Trophoblast cell (in vitro differentiated cells and primary cell): ENCODE results near the gene ZNF23.

Source experiments
- DNase-seq, 2 donors: peaks; one replicate each; pipeline ENCODE4 v3.0.0-alpha.2; 2016
- H2AFZ ChIP-seq: 2 replicates; pipeline ENCODE4 v1.6.1; 2013; ENCODE audit warnings: low read length, moderate library complexity, mild to moderate bottlenecking; ENCODE audit not compliant: insufficient read depth, poor library complexity
- H2AK5ac ChIP-seq: 2 replicates; pipeline ENCODE4 v1.6.1; 2013; ENCODE audit warnings: mild to moderate bottlenecking, low read length
- H2BK120ac ChIP-seq: 2 replicates; pipeline ENCODE4 v1.6.1; 2013; ENCODE audit warnings: low read length, mild to moderate bottlenecking, moderate library complexity; ENCODE audit not compliant: insufficient read depth, poor library complexity
- H2BK12ac ChIP-seq: 2 replicates; pipeline ENCODE4 v1.6.1; 2013; ENCODE audit warnings: mild to moderate bottlenecking, low read length, moderate library complexity
- H2BK5ac ChIP-seq: 2 replicates; pipeline ENCODE4 v1.6.1; 2013; ENCODE audit warnings: low read length, low read depth, moderate library complexity, mild to moderate bottlenecking; ENCODE audit not compliant: poor library complexity
- H3K14ac ChIP-seq: 2 replicates; pipeline ENCODE4 v1.6.1; 2013; ENCODE audit warnings: mild to moderate bottlenecking, low read length
- H3K18ac ChIP-seq: 2 replicates; pipeline ENCODE4 v1.6.1; 2013; ENCODE audit warnings: mild to moderate bottlenecking, low read length
- H3K23ac ChIP-seq: 2 replicates; pipeline ENCODE4 v1.6.1; 2013; ENCODE audit warnings: low read length
- H3K27ac ChIP-seq: 2 replicates; pipeline ENCODE4 v1.5.1; 2013; ENCODE audit warnings: low read depth, mild to moderate bottlenecking, inconsistent platforms, low read length, moderate library complexity
- H3K27me3 ChIP-seq: 2 replicates; pipeline ENCODE4 v1.6.1; 2013; ENCODE audit warnings: inconsistent platforms, mild to moderate bottlenecking, low read length, moderate library complexity; ENCODE audit not compliant: insufficient read depth
- H3K36me3 ChIP-seq, 2 experiments: 1 replicate in 1 of 2; 2 replicates in 1 of 2; pipeline ENCODE4 v1.6.1; 2013; ENCODE audit warnings: low read length in 2 of 2, mild to moderate bottlenecking in 2 of 2, moderate library complexity in 1 of 2; ENCODE audit not compliant: insufficient read depth in 2 of 2, control insufficient read depth in 1 of 2
- H3K4ac ChIP-seq: 2 replicates; pipeline ENCODE4 v1.6.1; 2013; ENCODE audit warnings: low read depth, mild to moderate bottlenecking, low read length, moderate library complexity
- H3K4me1 ChIP-seq, 2 experiments: 1 replicate in 1 of 2; 2 replicates in 1 of 2; pipeline ENCODE4 v1.6.1; 2013; ENCODE audit warnings: low read length in 2 of 2, mild to moderate bottlenecking in 2 of 2, moderate library complexity in 1 of 2; ENCODE audit not compliant: insufficient read depth in 2 of 2, control insufficient read depth in 1 of 2
- H3K4me2 ChIP-seq: 2 replicates; pipeline ENCODE4 v1.6.1; 2013; ENCODE audit warnings: inconsistent platforms, mild to moderate bottlenecking, low read length, moderate library complexity
- H3K4me3 ChIP-seq: 2 replicates; pipeline ENCODE4 v1.5.1; 2013; ENCODE audit warnings: mild to moderate bottlenecking, low read depth, low read length, inconsistent platforms
- H3K79me1 ChIP-seq: one replicate; pipeline ENCODE4 v1.6.1; 2013; ENCODE audit warnings: low read length
- H3K79me2 ChIP-seq: 2 replicates; pipeline ENCODE4 v1.6.1; 2013; ENCODE audit warnings: low read length, mild to moderate bottlenecking; ENCODE audit not compliant: control insufficient read depth, insufficient read depth, poor library complexity
- H3K9ac ChIP-seq: 2 replicates; pipeline ENCODE4 v1.6.1; 2013; ENCODE audit warnings: mild to moderate bottlenecking, low read length
- H3K9me3 ChIP-seq: 2 replicates; pipeline ENCODE4 v1.6.1; 2013; ENCODE audit warnings: low read depth, mild to moderate bottlenecking, control low read depth, inconsistent platforms, low read length; ENCODE audit not compliant: insufficient read depth
- H4K12ac ChIP-seq: 2 replicates; pipeline ENCODE4 v1.6.1; 2013; ENCODE audit warnings: low read depth, mild to moderate bottlenecking, low read length, moderate library complexity
- H4K8ac ChIP-seq: 2 replicates; pipeline ENCODE4 v1.6.1; 2013; ENCODE audit warnings: low read depth, mild to moderate bottlenecking, low read length, moderate library complexity
- H4K91ac ChIP-seq: one replicate; pipeline ENCODE4 v1.6.1; 2013; ENCODE audit warnings: low read depth, mild to moderate bottlenecking, low read length, moderate library complexity
- WGBS: extraction: QIAGEN DNeasy Blood & Tissue Kit; methylation state at CpG from one replicate; pipeline ENCODE4 v1.1.7; 2013; ENCODE audit warnings: missing lambda C conversion rate; ENCODE audit not compliant: insufficient read length, insufficient coverage; ENCODE audit errors: extremely low coverage; 5-methylcytosine and 5-hydroxymethylcytosine counted together

The ZNF23 gene

DNA sequence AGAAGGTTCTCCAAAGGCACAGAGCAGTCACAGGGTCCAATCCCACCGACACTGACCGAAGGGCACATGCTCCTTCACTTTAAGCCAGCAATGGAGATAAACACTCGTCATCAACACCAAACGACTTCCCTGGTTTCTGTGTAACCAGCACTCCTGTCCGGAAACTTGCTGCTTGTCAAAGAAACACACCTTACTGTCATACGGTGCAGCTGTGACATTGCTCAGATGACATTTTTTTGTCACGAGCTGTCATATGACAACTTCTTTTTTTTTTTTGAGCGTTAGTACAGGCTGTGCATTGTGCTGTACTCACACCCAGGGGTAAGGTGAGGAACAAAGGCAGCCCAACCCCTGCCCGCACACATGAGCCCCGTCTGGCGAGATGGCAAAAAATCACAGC is 59.4 kb downstream of the ZNF23 start:
- no CpG with 5 or more reads among the region's 11 CpGs for WGBS
- Histone ChIP-seq H3K79me1 (no peaks in the 10 kb centered on the region), H4K12ac (no peak overlapping the region)

GRCh38 chr16:71402007-71402406 is 60.0 kb downstream of the ZNF23 start:
- Histone ChIP-seq H3K18ac (no peak overlapping the region), H2BK120ac (no peak overlapping the region), H3K9me3 (peaks cover 8% of the 10 kb centered on the region), H3K4me1 (no peaks in the 10 kb centered on the region), H3K4ac (no peak overlapping the region), H2AK5ac (no peak overlapping the region), H3K27ac (no peak overlapping the region), H3K9ac (no peak overlapping the region), H4K12ac (no peak overlapping the region), H4K8ac (no peak overlapping the region), H3K4me2 (no peak overlapping the region), H3K23ac (no peak overlapping the region), H3K27me3 (no peaks in the 10 kb centered on the region), H3K14ac (no peak overlapping the region), H2AFZ (no peak overlapping the region), H3K79me1 (no peaks in the 10 kb centered on the region), H3K4me3 (no peak overlapping the region), H4K91ac (no peak overlapping the region), H2BK12ac (no peak overlapping the region), H3K79me2 (no peaks in the 10 kb centered on the region), H2BK5ac (no peak overlapping the region), H3K36me3 (no peaks in the 10 kb centered on the region)
- no CpG with 5 or more reads among the region's 6 CpGs for WGBS
- DNase-seq = no peak

More for the DNA sequence above, 59.4 kb downstream of the ZNF23 start:
- H3K9ac ChIP-seq = no peak overlapping the region
- H2BK120ac ChIP-seq = no peak overlapping the region
- no peaks in the 10 kb centered on the region for H3K4me1 ChIP-seq
- no peaks in the 10 kb centered on the region for H3K27me3 ChIP-seq
- H3K14ac ChIP-seq = no peak overlapping the region
- no peaks in the 10 kb centered on the region for H3K79me2 ChIP-seq
- H3K9me3 ChIP-seq = peaks cover 10% of the 10 kb centered on the region
- no peak overlapping the region for H3K4me2 ChIP-seq
- H3K4me3 ChIP-seq = no peak overlapping the region
- no peak overlapping the region for H2BK12ac ChIP-seq
- no peak overlapping the region for H4K8ac ChIP-seq
- H3K18ac ChIP-seq = no peak overlapping the region
- H3K4ac ChIP-seq = no peak overlapping the region
- H2AFZ ChIP-seq = no peak overlapping the region
- no peak overlapping the region for H3K23ac ChIP-seq
- no peak overlapping the region for H4K91ac ChIP-seq
- no peak overlapping the region for H3K27ac ChIP-seq
- no peaks in the 10 kb centered on the region for H3K36me3 ChIP-seq
- no peak for DNase-seq
- no peak overlapping the region for H2AK5ac ChIP-seq
- H2BK5ac ChIP-seq = no peak overlapping the region

- Histone ChIP-seq H3K9ac (no peak overlapping the region), H2BK120ac (no peak overlapping the region), H3K4me2 (no peak overlapping the region), H2AK5ac (no peak overlapping the region), H3K79me1 (no peaks in the 10 kb centered on the region), H2BK5ac (no peak overlapping the region), H2AFZ (no peak overlapping the region), H3K18ac (no peak overlapping the region), H3K4me1 (no peaks in the 10 kb centered on the region), H4K12ac (no peak overlapping the region), H4K91ac (no peak overlapping the region), H3K9me3 (peaks cover 7% of the 10 kb centered on the region), H3K14ac (no peak overlapping the region), H3K27ac (no peak overlapping the region), H2BK12ac (no peak overlapping the region), H3K23ac (no peak overlapping the region), H3K79me2 (no peaks in the 10 kb centered on the region), H3K27me3 (no peaks in the 10 kb centered on the region), H3K4ac (no peak overlapping the region), H4K8ac (no peak overlapping the region), H3K36me3 (no peaks in the 10 kb centered on the region), H3K4me3 (no peak overlapping the region)
- DNase-seq = peak in 1 of 2 donors; percentile 40
- WGBS = no CpG with 5 or more reads among the region's 11 CpGs
Measured at GRCh38 chr16:71399801-71400563, 62.1 kb downstream of the ZNF23 start.
